T-cell (primary cell): ENCODE data around the gene SETDB2. TPM values are rescaled to one million over a fixed set of nuclear protein-coding genes. Genes with fewer than 3 reads are reported as not detected.
A peak's percentile ranks its signal among the peaks of the same experiment; 100 is the strongest.

Experiments
- ATAC-seq, 4 experiments: fragments of 200-7000 bp in 3 of 4; fragments of 150-1000 bp in 1 of 4; cut with Tn5 transposase; replicated peaks in 1 of 4; 1 replicate in 3 of 4; 2 replicates in 1 of 4; pipeline ENCODE4 v1.10.0; 2021; ENCODE audit warnings: moderate library complexity in 3 of 4, mild to moderate bottlenecking in 2 of 4, moderate number of reproducible peaks in 1 of 4
- CTCF ChIA-PET, 2 donors: fragments of 300-600 bp; sonication (Branson Sonifier 250); formaldehyde crosslinking; loops; one replicate each; lab custom pipeline; 2022; ENCODE audit warnings: antibody characterized with exemption in 2 of 2; lab: Charles Lee
- POLR2A ChIA-PET, 2 donors: fragments of 300-600 bp; sonication (Branson Sonifier 250); formaldehyde crosslinking; loops; one replicate each; lab custom pipeline; 2022; ENCODE audit warnings: antibody characterized with exemption in 2 of 2; lab: Charles Lee
- DNase-seq, 35 experiments: peaks; one replicate each; pipeline versions ENCODE4 v3.0.0 to v3.0.0-alpha.2; 2013 to 2023
- H3K27ac ChIP-seq: one replicate; pipeline ENCODE4 v1.5.1; 2013; ENCODE audit warnings: low read length
- H3K27me3 ChIP-seq, 2 experiments: replicated peaks in 1 of 2; 1 replicate in 1 of 2; 2 replicates in 1 of 2; pipeline versions ENCODE4 v1.6.1 to v1.7.0; 2013; ENCODE audit warnings: low read length in 1 of 2, mixed read lengths in 1 of 2; ENCODE audit not compliant: control insufficient read depth in 2 of 2, insufficient read depth in 2 of 2; ENCODE audit errors: extremely low read depth in 1 of 2
- H3K36me3 ChIP-seq, 2 donors: 1 replicate in 1 of 2; 2 replicates in 1 of 2; pipeline versions ENCODE4 v1.6.1 to v1.7.0; 2013; ENCODE audit warnings: low read length in 1 of 2; ENCODE audit not compliant: control insufficient read depth in 2 of 2, insufficient read depth in 1 of 2; ENCODE audit errors: extremely low read depth in 1 of 2
- H3K4me1 ChIP-seq, 2 experiments: 1 replicate in 1 of 2; 2 replicates in 1 of 2; pipeline versions ENCODE4 v1.6.1 to v1.7.0; 2013; ENCODE audit warnings: low read length in 2 of 2, mixed read lengths in 1 of 2; ENCODE audit not compliant: insufficient read depth in 2 of 2, control insufficient read depth in 1 of 2; ENCODE audit errors: extremely low read depth in 1 of 2
- H3K4me3 ChIP-seq, 2 donors: 1 replicate in 1 of 2; 2 replicates in 1 of 2; pipeline versions ENCODE4 v1.5.1 to v1.7.0; 2013; ENCODE audit warnings: mild to moderate bottlenecking in 2 of 2, low read length in 1 of 2, moderate library complexity in 1 of 2; ENCODE audit not compliant: control insufficient read depth in 1 of 2; ENCODE audit errors: extremely low read depth in 1 of 2
- H3K9me3 ChIP-seq: 2 replicates; pipeline ENCODE4 v1.7.0; 2013
- H3K27ac Mint-ChIP-seq, 2 donors: one replicate each; pipeline ENCODE4 v1.8.0; 2020 to 2021; ENCODE audit warnings: mild to moderate bottlenecking in 2 of 2, mixed read lengths in 2 of 2
- H3K27me3 Mint-ChIP-seq, 2 donors: one replicate each; pipeline ENCODE4 v1.8.0; 2021 to 2022; ENCODE audit warnings: mixed read lengths in 2 of 2
- H3K36me3 Mint-ChIP-seq: one replicate; pipeline ENCODE4 v1.8.0; 2021; ENCODE audit warnings: mixed read lengths
- H3K4me1 Mint-ChIP-seq, 3 donors: one replicate each; pipeline ENCODE4 v1.8.0; 2020 to 2022; ENCODE audit warnings: mixed read lengths in 3 of 3, mild to moderate bottlenecking in 1 of 3
- H3K4me3 Mint-ChIP-seq, 3 donors: one replicate each; pipeline ENCODE4 v1.8.0; 2020 to 2022; ENCODE audit warnings: mild to moderate bottlenecking in 3 of 3, mixed read lengths in 3 of 3, moderate library complexity in 3 of 3
- H3K9me3 Mint-ChIP-seq, 3 donors: one replicate each; pipeline ENCODE4 v1.8.0; 2020 to 2022; ENCODE audit warnings: mixed read lengths in 3 of 3
- WGBS: methylation state at CpG from one replicate; pipeline ENCODE4 v1.1.5; 2013; ENCODE audit warnings: missing lambda C conversion rate; ENCODE audit not compliant: insufficient coverage; 5-methylcytosine and 5-hydroxymethylcytosine counted together
- total RNA-seq, 35 experiments: library from RNA in 6 of 35; stranded (reverse) in 6 of 35; fragments of 120-200 nt in 1 of 35; gene quantifications; one replicate each; pipeline versions ENCODE4 v1.2.1 to v1.2.4 and lab custom pipeline; 2013 to 2026

The SETDB2 gene
- total RNA-seq, 5 donors from 2014 or later (not counting 1 experiment from before 2014, with no cell fraction given), result 20.0 to 22.2 (median 21.1) TPM

DNA sequence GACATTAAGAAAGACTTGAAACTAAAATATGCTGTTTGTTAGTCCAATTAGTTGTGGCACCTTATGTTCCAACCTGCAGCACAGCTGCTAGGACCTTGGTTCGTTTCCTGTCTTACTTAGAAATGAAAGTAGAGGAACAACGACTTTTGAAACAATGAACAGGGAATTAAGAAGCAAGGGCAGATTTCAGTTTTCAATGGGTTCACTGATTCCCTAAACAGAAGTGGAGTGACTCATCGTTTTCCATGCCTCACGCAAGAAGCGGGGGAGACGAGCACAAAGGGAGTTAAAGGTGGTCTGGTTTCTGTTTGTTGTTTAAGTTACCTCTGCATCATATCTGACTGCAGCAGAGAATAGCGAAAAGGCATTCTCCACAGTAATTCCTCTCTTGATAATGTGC lies 96.5 kb downstream of the SETDB2 start:
- Histone ChIP-seq H3K4me3 (peak overlapping the region in 1 of 2 donors; percentile 33), H3K27me3 (no peaks in the 10 kb centered on the region), H3K36me3 (peaks cover 0 to 22% of the 10 kb centered on the region in 2 donors), H3K4me1 (peaks cover 5 to 13% of the 10 kb centered on the region in 2 experiments), H3K27ac (peak overlapping the region; percentile 22), H3K9me3 (no peaks in the 10 kb centered on the region)
- Mint-ChIP-seq H3K4me3 (peak overlapping the region; percentile 71 to 79 (median 72)), H3K4me1 (peaks cover 22 to 26% (median 24%) of the 10 kb centered on the region in 3 donors), H3K36me3 (peaks cover 31% of the 10 kb centered on the region), H3K27me3 (no peaks in the 10 kb centered on the region), H3K27ac (peak overlapping the region; percentile 87 to 95), H3K9me3 (no peaks in the 10 kb centered on the region)
- ATAC-seq (peak; percentile 63 to 74 (median 67)), DNase-seq (peak in 7 of 35 experiments; percentile 2 to 27 (median 12))
- POLR2A ChIA-PET, result interaction anchor here (0.6 to 0.7 kb wide), 2 partner anchors 206 to 1321 kb away, joined by 4 to 6 read pairs; no protein-coding TSS in a partner anchor
- WGBS, result 0% methylated on average over 2 of the region's 7 CpGs
- CTCF ChIA-PET, result interaction anchor here in 1 of 2 donors (1.0 kb wide), 1 partner anchor 23 kb away, joined by 3 read pairs; no protein-coding TSS in a partner anchor

GRCh38 chr13:49543656-49544055 lies 99.6 kb downstream of the SETDB2 start:
- Histone ChIP-seq H3K27ac (no peak overlapping the region), H3K9me3 (no peaks in the 10 kb centered on the region), H3K36me3 (peaks cover 4 to 35% of the 10 kb centered on the region in 2 donors), H3K4me3 (no peak overlapping the region), H3K27me3 (no peaks in the 10 kb centered on the region), H3K4me1 (peaks cover 5 to 13% of the 10 kb centered on the region in 2 experiments)
- Mint-ChIP-seq H3K27me3 (no peaks in the 10 kb centered on the region), H3K27ac (no peak overlapping the region), H3K9me3 (no peaks in the 10 kb centered on the region), H3K36me3 (peaks cover 36% of the 10 kb centered on the region), H3K4me1 (peaks cover 21 to 23% (median 22%) of the 10 kb centered on the region in 3 donors), H3K4me3 (no peak overlapping the region)
- ATAC-seq (no peak), DNase-seq (no peak)
- POLR2A ChIA-PET, result no interaction called here
- CTCF ChIA-PET, result no interaction called here
- 96% methylated on average over 3 of the region's 3 CpGs for WGBS

Other genes starting within 250 kb of the SETDB2 start
- not detected for gene MLNR, start 223.9 kb upstream of the SETDB2 start, total RNA-seq
- gene CDADC1, start 196.3 kb upstream of the SETDB2 start, total RNA-seq, result 10 to 100 TPM in 4 of 5 donors, 1 to 10 TPM in 1; 8.6 to 16.1 (median 12.5) TPM
- gene CAB39L, start 210 bp upstream of the SETDB2 start, total RNA-seq, result 1 to 10 TPM; 3.4 to 5.9 (median 5.0) TPM
- gene PHF11, start 51.7 kb downstream of the SETDB2 start, total RNA-seq, result 100 to 1,000 TPM in 3 of 5 donors, 10 to 100 TPM in 2; 94.0 to 119 (median 113) TPM
- gene RCBTB1, start 141.3 kb downstream of the SETDB2 start, total RNA-seq, result 10 to 100 TPM; 15.9 to 23.9 (median 18.9) TPM
- 1 to 10 TPM in 2 of 5 donors, under 1 TPM in 3; 0.12 to 1.9 (median 0.53) TPM for gene ARL11, start 184.2 kb downstream of the SETDB2 start, total RNA-seq
- 10 to 100 TPM; 15.7 to 32.3 (median 22.7) TPM for gene EBPL, start 247.2 kb downstream of the SETDB2 start, total RNA-seq